Thoracic aorta (tissue), 2 donors: Measurements from ENCODE around the gene BCAS3. TPM values are rescaled to one million over a fixed set of nuclear protein-coding genes. Genes with fewer than 3 reads are reported as not detected.
"Not testable (repeated sequence)": the region's sequence is repeated elsewhere in the genome, so short reads cannot be mapped to it uniquely, and the experiment has no call there.

Source experiments
- ATAC-seq: fragments of 150-250 bp; one replicate; pipeline ENCODE4 v1.8.0; 2017; ENCODE audit warnings: low read depth; ENCODE audit not compliant: insufficient number of reproducible peaks, low FRiP score
- DNase-seq: peaks from one replicate; pipeline ENCODE4 v3.0.0-alpha.2; 2020; ENCODE audit warnings: low spot score
- H3K27ac ChIP-seq, 2 donors: fragments of 200-600 bp; sonication (generic); 1 replicate in 1 of 2; 2 replicates in 1 of 2; pipeline ENCODE4 v1.5.1; 2016; ENCODE audit warnings: mild to moderate bottlenecking in 2 of 2, moderate library complexity in 2 of 2
- H3K27me3 ChIP-seq: fragments of 200-600 bp; sonication (generic); replicated peaks from 2 replicates; pipeline ENCODE4 v1.6.0; 2016; ENCODE audit warnings: mild to moderate bottlenecking; ENCODE audit not compliant: insufficient read depth
- H3K36me3 ChIP-seq: fragments of 200-600 bp; sonication (generic); one replicate; pipeline ENCODE4 v1.5.1; 2016
- H3K4me1 ChIP-seq, 2 donors: fragments of 200-600 bp; sonication (generic); 1 replicate in 1 of 2; 2 replicates in 1 of 2; pipeline versions ENCODE4 v1.5.1 to v1.6.0; 2016; ENCODE audit warnings: low read depth in 2 of 2, mild to moderate bottlenecking in 1 of 2; ENCODE audit not compliant: control insufficient read depth in 1 of 2
- H3K4me3 ChIP-seq: fragments of 200-600 bp; sonication (generic); 2 replicates; pipeline ENCODE4 v1.5.1; 2016; ENCODE audit warnings: mild to moderate bottlenecking
- H3K9me3 ChIP-seq: fragments of 200-600 bp; sonication (generic); 2 replicates; pipeline ENCODE4 v1.5.1; 2016
- total RNA-seq, 2 donors: library from RNA; depleted of rRNA; stranded (reverse); fragments of >200 nt; gene quantifications; one replicate each; pipeline versions ENCODE4 v1.1.0 to v1.2.3, GENCODE V29; 2016
- TF ChIP-seq, protein P1 (sequence below): fragments of 200-600 bp; sonication (generic); IDR thresholded peaks from one replicate; pipeline ENCODE4 v1.5.1; 2019; ENCODE audit warnings: antibody characterized with exemption

Gene BCAS3
- total RNA-seq, 2 donors from 2014 or later = 35.1 to 69.3 TPM

DNA sequence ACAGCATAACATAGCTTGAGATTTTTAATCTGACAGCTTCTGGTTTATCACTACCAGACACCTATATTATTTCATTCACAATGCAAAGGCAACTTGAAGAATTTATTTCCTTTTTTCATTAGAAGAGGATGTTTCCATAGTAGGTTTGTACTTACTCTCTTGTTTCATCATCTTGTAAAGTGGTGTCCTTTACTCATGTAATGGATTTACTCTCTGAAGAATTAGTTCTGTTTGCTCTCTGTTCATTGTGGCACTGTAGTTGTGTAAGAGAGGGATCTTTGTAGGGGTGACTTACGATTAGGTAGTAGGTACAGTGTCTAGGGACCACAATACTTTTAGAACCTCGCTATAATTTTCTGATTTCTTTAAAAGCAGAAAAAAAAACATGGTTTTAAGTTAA, 256.1 kb downstream of the BCAS3 start:
- Histone ChIP-seq H3K36me3 (no peaks in the 10 kb centered on the region), H3K27me3 (no peaks in the 10 kb centered on the region), H3K27ac (no peak overlapping the region), H3K4me1 (no peaks in the 10 kb centered on the region), H3K4me3 (no peak overlapping the region), H3K9me3 (no peaks in the 10 kb centered on the region)
- DNase-seq (no peak), ATAC-seq (no peak)
- TF ChIP-seq, protein P1, sequence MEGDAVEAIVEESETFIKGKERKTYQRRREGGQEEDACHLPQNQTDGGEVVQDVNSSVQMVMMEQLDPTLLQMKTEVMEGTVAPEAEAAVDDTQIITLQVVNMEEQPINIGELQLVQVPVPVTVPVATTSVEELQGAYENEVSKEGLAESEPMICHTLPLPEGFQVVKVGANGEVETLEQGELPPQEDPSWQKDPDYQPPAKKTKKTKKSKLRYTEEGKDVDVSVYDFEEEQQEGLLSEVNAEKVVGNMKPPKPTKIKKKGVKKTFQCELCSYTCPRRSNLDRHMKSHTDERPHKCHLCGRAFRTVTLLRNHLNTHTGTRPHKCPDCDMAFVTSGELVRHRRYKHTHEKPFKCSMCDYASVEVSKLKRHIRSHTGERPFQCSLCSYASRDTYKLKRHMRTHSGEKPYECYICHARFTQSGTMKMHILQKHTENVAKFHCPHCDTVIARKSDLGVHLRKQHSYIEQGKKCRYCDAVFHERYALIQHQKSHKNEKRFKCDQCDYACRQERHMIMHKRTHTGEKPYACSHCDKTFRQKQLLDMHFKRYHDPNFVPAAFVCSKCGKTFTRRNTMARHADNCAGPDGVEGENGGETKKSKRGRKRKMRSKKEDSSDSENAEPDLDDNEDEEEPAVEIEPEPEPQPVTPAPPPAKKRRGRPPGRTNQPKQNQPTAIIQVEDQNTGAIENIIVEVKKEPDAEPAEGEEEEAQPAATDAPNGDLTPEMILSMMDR = no peak

- no peak overlapping the region for H3K27ac ChIP-seq
These were observed 257.1 kb downstream of the BCAS3 start for GRCh38 chr17:60934723-60935122.

DNA sequence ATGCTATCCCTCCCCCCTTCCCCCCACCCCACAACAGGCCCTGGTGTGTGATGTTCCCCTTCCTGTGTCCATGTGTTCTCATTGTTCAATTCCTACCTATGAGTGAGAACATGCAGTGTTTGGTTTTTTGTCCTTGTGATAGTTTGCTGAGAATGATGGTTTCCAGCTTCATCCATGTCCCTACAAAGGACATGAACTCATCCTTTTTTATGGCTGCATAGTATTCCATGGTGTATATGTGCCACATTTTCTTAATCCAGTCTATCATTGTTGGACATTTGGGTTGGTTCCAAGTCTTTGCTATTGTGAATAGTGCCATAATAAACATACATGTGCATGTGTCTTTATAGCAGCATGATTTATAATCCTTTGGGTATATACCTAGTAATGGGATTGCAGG, 258.3 kb downstream of the BCAS3 start:
- not testable (repeated sequence) for ATAC-seq, H3K4me3 ChIP-seq, DNase-seq, H3K27ac ChIP-seq, H3K4me1 ChIP-seq, H3K27me3 ChIP-seq, H3K9me3 ChIP-seq, H3K36me3 ChIP-seq

More at GRCh38 chr17:60934723-60935122, 257.1 kb downstream of the BCAS3 start:
- TF ChIP-seq, protein P1 = no peak
- no peak for DNase-seq
- no peak for ATAC-seq
- Histone ChIP-seq H3K4me1 (no peaks in the 10 kb centered on the region), H3K4me3 (no peak overlapping the region), H3K27me3 (no peaks in the 10 kb centered on the region), H3K36me3 (no peaks in the 10 kb centered on the region), H3K9me3 (no peaks in the 10 kb centered on the region)

DNA sequence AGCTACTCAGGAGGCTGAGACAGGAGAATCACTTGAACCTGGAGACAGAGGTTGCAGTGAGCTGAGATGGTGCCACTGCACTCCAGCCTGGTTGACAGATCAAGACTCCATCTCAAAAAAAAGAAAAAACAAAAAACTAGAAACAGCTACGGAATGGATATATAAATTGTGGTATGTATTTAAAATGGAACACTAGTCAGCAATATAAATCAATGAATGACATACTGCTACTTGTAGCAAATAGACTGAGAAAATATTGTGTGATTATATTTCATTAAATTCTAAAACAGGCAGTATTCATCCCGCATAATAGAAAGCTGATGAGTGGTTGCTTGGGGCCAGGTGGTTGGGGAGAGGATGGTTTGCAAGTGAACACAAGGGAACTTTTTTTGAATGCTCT, 261.7 kb downstream of the BCAS3 start:
- ATAC-seq (no peak), DNase-seq (no peak)
- no peaks in the 10 kb centered on the region for H3K9me3 ChIP-seq
- TF ChIP-seq, protein P1 = no peak
- no peak overlapping the region for H3K27ac ChIP-seq
- no peaks in the 10 kb centered on the region for H3K36me3 ChIP-seq
- no peaks in the 10 kb centered on the region for H3K27me3 ChIP-seq
- peaks cover 17 to 19% of the 10 kb centered on the region in 2 donors for H3K4me1 ChIP-seq
- H3K4me3 ChIP-seq = no peak overlapping the region

DNA sequence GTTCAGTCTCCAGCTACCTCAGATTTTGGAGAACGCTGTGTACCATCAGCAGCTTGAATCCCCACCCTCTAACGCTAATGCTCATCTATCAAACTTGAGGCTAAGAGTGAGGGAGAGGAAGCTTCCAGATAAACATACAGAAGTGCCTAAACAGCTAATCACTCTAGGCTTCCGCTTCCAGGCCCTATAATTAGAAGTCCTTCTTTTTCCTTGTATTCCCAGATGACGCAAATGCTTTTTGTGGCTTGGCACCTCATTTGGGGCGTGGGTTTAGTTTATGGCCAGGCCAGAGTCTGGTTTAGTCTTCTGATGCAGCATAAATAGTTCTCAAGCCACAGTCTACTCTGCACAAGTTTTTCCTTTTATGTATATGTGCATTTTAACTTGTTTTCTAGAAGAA, 263.4 kb downstream of the BCAS3 start:
- H3K4me1 ChIP-seq = peaks cover 17 to 19% of the 10 kb centered on the region in 2 donors
- TF ChIP-seq, protein P1 = no peak
- H3K27ac ChIP-seq = peak overlapping the region; percentile 64 to 85
- no peaks in the 10 kb centered on the region for H3K9me3 ChIP-seq
- H3K27me3 ChIP-seq = no peaks in the 10 kb centered on the region
- H3K36me3 ChIP-seq = no peaks in the 10 kb centered on the region
- ATAC-seq (peak; percentile 92), DNase-seq (peak; percentile 33)
- peak overlapping the region; percentile 48 for H3K4me3 ChIP-seq

DNA sequence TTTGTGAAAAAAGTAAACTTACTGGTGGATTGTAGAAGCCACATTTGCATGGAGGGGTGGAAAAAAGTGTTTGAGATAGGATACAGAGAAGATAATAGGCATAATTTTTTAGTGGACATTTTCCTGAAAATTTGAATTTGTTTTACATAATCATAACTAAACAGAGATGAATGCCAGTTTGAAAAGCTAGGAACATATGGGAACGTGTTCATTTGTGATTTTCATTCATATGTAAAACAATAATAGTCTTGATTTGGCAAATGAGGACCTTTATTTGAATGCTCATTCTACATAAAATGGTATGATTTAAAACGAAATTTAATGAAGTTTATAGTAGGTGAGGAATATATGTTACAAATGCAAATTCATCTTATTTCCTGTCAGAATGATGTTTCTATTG, 263.9 kb downstream of the BCAS3 start:
- DNase-seq (no peak), ATAC-seq (no peak)
- peak overlapping the region; percentile 48 for H3K4me3 ChIP-seq
- H3K27me3 ChIP-seq = no peaks in the 10 kb centered on the region
- H3K9me3 ChIP-seq = no peaks in the 10 kb centered on the region
- H3K4me1 ChIP-seq = peaks cover 17 to 19% of the 10 kb centered on the region in 2 donors
- H3K36me3 ChIP-seq = no peaks in the 10 kb centered on the region
- TF ChIP-seq, protein P1 = no peak
- peak overlapping the region; percentile 64 to 85 for H3K27ac ChIP-seq
